H1 (cell line): Measurements from ENCODE around the gene SAFB2. TPM values are rescaled to one million over a fixed set of nuclear protein-coding genes. Genes with fewer than 3 reads are reported as not detected.
A peak's percentile ranks its signal among the peaks of the same experiment; 100 is the strongest.

Source experiments
- CTCF ChIA-PET: fragments of 300-600 bp; sonication (Branson Sonifier 250); formaldehyde crosslinking; loops from one replicate; lab custom pipeline; 2021; ENCODE audit not compliant: partially characterized antibody; lab: Charles Lee
- POLR2A ChIA-PET: fragments of 300-600 bp; sonication (Branson Sonifier 250); formaldehyde crosslinking; loops from one replicate; lab custom pipeline; 2021; ENCODE audit warnings: inconsistent platforms; ENCODE audit not compliant: partially characterized antibody; lab: Charles Lee
- DNase-seq, 2 experiments: peaks; one replicate each; pipeline versions ENCODE4 v3.0.0 to v3.0.0-alpha.2; 2010 to 2022; ENCODE audit warnings: low spot score in 2 of 2, low read depth in 1 of 2, mixed read lengths in 1 of 2
- FAIRE-seq: peaks from 2 replicates; lab custom pipeline; 2011; peaks lifted over from hg19 to GRCh38; lab: Jason Lieb, UNC
- H2AFZ ChIP-seq: 2 replicates; pipeline ENCODE4 v1.8.1; 2012; ENCODE audit warnings: low read length, inconsistent platforms
- H2AK5ac ChIP-seq: 2 replicates; pipeline ENCODE4 v1.6.1; 2013; ENCODE audit warnings: low read depth, low read length
- H2BK120ac ChIP-seq: replicated peaks from 2 replicates; pipeline ENCODE3; 2013; ENCODE audit warnings: low read depth, low read length, inconsistent platforms
- H2BK12ac ChIP-seq: 2 replicates; pipeline ENCODE4 v1.6.1; 2013; ENCODE audit warnings: low read depth, low read length
- H2BK15ac ChIP-seq: 2 replicates; pipeline ENCODE4 v1.6.1; 2013; ENCODE audit warnings: low read length
- H2BK20ac ChIP-seq: 2 replicates; pipeline ENCODE4 v1.6.1; 2013; ENCODE audit warnings: low read length
- H2BK5ac ChIP-seq: 2 replicates; pipeline ENCODE4 v1.6.1; 2013; ENCODE audit warnings: low read depth, low read length
- H3K14ac ChIP-seq: 2 replicates; pipeline ENCODE4 v1.6.1; 2013; ENCODE audit warnings: inconsistent platforms; ENCODE audit not compliant: insufficient read length
- H3K18ac ChIP-seq: 2 replicates; pipeline ENCODE4 v1.6.1; 2013; ENCODE audit warnings: low read length; ENCODE audit errors: extremely low read depth
- H3K23ac ChIP-seq: 2 replicates; pipeline ENCODE4 v1.6.1; 2013; ENCODE audit warnings: inconsistent platforms; ENCODE audit not compliant: insufficient read length
- H3K23me2 ChIP-seq: 2 replicates; pipeline ENCODE4 v1.6.1; 2013; ENCODE audit warnings: low read depth, low read length
- H3K27ac ChIP-seq: 2 replicates; pipeline ENCODE4 v1.6.1; 2011; ENCODE audit warnings: low read depth, low read length, inconsistent platforms
- H3K27me3 ChIP-seq, 4 experiments: replicated peaks in 1 of 4; 1 replicate in 1 of 4; 2 replicates in 3 of 4; pipeline versions ENCODE4 v1.6.1 to v1.8.1; 2011 to 2013; ENCODE audit warnings: low read length in 3 of 4, mild to moderate bottlenecking in 3 of 4, inconsistent platforms in 2 of 4, mixed read lengths in 2 of 4, moderate library complexity in 1 of 4; ENCODE audit not compliant: control insufficient read depth in 3 of 4, insufficient read depth in 3 of 4; ENCODE audit errors: extremely low read depth in 1 of 4
- H3K36me3 ChIP-seq, 4 experiments: 2 replicates each; pipeline versions ENCODE4 v1.6.1 to v1.8.1; 2011 to 2013; ENCODE audit warnings: mild to moderate bottlenecking in 4 of 4, low read length in 3 of 4, moderate library complexity in 2 of 4, control low read depth in 1 of 4, inconsistent platforms in 1 of 4; ENCODE audit not compliant: insufficient read depth in 4 of 4, control insufficient read depth in 2 of 4
- H3K4ac ChIP-seq: replicated peaks from 2 replicates; pipeline ENCODE3; 2013; ENCODE audit warnings: low read length, low read depth, mixed read lengths, inconsistent platforms; ENCODE audit not compliant: insufficient read length
- H3K4me1 ChIP-seq, 4 experiments: replicated peaks in 1 of 4; 1 replicate in 1 of 4; 2 replicates in 3 of 4; pipeline versions ENCODE4 v1.6.1 to v1.8.1; 2011 to 2013; ENCODE audit warnings: low read length in 3 of 4, inconsistent platforms in 2 of 4, mixed read lengths in 1 of 4; ENCODE audit not compliant: insufficient read depth in 4 of 4, control insufficient read depth in 3 of 4
- H3K4me2 ChIP-seq, 2 experiments: 2 replicates each; pipeline versions ENCODE4 v1.6.1 to v1.8.1; 2011 to 2013; ENCODE audit warnings: low read depth in 2 of 2, low read length in 2 of 2, control low read depth in 1 of 2, inconsistent platforms in 1 of 2, mild to moderate bottlenecking in 1 of 2; ENCODE audit not compliant: insufficient read depth in 1 of 2
- H3K4me3 ChIP-seq, 4 experiments: fragments of 200-600, 300-600 bp in 1 of 4; sonication (generic), shearing (Covaris generic), sonication (Bioruptor Twin) in 1 of 4; 2 replicates each; pipeline versions ENCODE4 v1.5.1 to v1.8.1; 2011 to 2016; ENCODE audit warnings: low read length in 4 of 4, low read depth in 3 of 4, control low read depth in 2 of 4, inconsistent platforms in 2 of 4, mild to moderate bottlenecking in 2 of 4, mixed read lengths in 1 of 4, moderate library complexity in 1 of 4; ENCODE audit not compliant: insufficient read depth in 2 of 4; ENCODE audit errors: extremely low read depth in 1 of 4
- H3K56ac ChIP-seq: replicated peaks from 2 replicates; pipeline ENCODE3; 2013; ENCODE audit warnings: low read depth, mild to moderate bottlenecking, mixed read lengths, low read length, inconsistent platforms; ENCODE audit not compliant: insufficient read length
- H3K79me1 ChIP-seq: 2 replicates; pipeline ENCODE4 v1.6.1; 2013; ENCODE audit warnings: low read depth, low read length, control low read depth
- H3K79me2 ChIP-seq, 2 experiments: 2 replicates each; pipeline versions ENCODE4 v1.6.1 to v1.8.1; 2012 to 2013; ENCODE audit warnings: low read length in 2 of 2, mild to moderate bottlenecking in 2 of 2, inconsistent platforms in 1 of 2; ENCODE audit not compliant: insufficient read depth in 2 of 2, control insufficient read depth in 1 of 2
- H3K9ac ChIP-seq, 4 experiments: replicated peaks in 1 of 4; 1 replicate in 1 of 4; 2 replicates in 3 of 4; pipeline versions ENCODE4 v1.6.1 to v1.8.1; 2011 to 2013; ENCODE audit warnings: low read depth in 3 of 4, low read length in 3 of 4, control low read depth in 2 of 4, mild to moderate bottlenecking in 2 of 4, moderate library complexity in 2 of 4, inconsistent platforms in 1 of 4; ENCODE audit errors: extremely low read depth in 1 of 4
- H3K9me3 ChIP-seq, 2 experiments: 2 replicates each; pipeline versions ENCODE4 v1.6.1 to v1.8.1; 2012 to 2013; ENCODE audit warnings: mild to moderate bottlenecking in 2 of 2, moderate library complexity in 2 of 2, control low read depth in 1 of 2, inconsistent platforms in 1 of 2, low read depth in 1 of 2, low read length in 1 of 2, mixed read lengths in 1 of 2; ENCODE audit not compliant: insufficient read depth in 2 of 2
- H4K20me1 ChIP-seq, 2 experiments: replicated peaks in 1 of 2; 2 replicates each; pipeline versions ENCODE3 to v1.8.1; 2011 to 2013; ENCODE audit warnings: inconsistent platforms in 2 of 2, low read length in 2 of 2, mild to moderate bottlenecking in 1 of 2; ENCODE audit not compliant: insufficient read depth in 2 of 2, control insufficient read depth in 1 of 2
- H4K5ac ChIP-seq: 2 replicates; pipeline ENCODE4 v1.6.1; 2013; ENCODE audit warnings: low read length, low read depth, mixed read lengths, inconsistent platforms; ENCODE audit not compliant: insufficient read length
- H4K8ac ChIP-seq: 2 replicates; pipeline ENCODE4 v1.8.0; 2013; ENCODE audit warnings: mild to moderate bottlenecking, moderate library complexity, low read length, inconsistent platforms; ENCODE audit not compliant: insufficient read depth; ENCODE audit errors: extremely low read depth
- H4K91ac ChIP-seq: replicated peaks from 2 replicates; pipeline ENCODE3; 2013; ENCODE audit warnings: low read length, mixed read lengths, inconsistent platforms; ENCODE audit not compliant: insufficient read length
- ATF3 ChIP-seq: IDR thresholded peaks from 2 replicates; pipeline ENCODE4 v1.6.1; 2011; ENCODE audit warnings: low read depth, mild to moderate bottlenecking, low read length; ENCODE audit not compliant: insufficient read depth
- CEBPB ChIP-seq: IDR thresholded peaks from 2 replicates; pipeline ENCODE4 v1.6.1; 2012; ENCODE audit warnings: low read depth, low read length
- CTCF ChIP-seq, 3 experiments: IDR thresholded peaks; 1 replicate in 2 of 3; 2 replicates in 1 of 3; pipeline versions ENCODE4 v1.5.1 to v1.6.1; 2011; ENCODE audit warnings: low read length in 3 of 3, mild to moderate bottlenecking in 3 of 3, inconsistent platforms in 2 of 3, low read depth in 1 of 3, moderate library complexity in 1 of 3; ENCODE audit not compliant: insufficient read depth in 1 of 3; ENCODE audit errors: control extremely low read depth in 1 of 3
- GTF2F1 ChIP-seq: IDR thresholded peaks from 2 replicates; pipeline ENCODE4 v1.6.1; 2012; ENCODE audit warnings: low read depth, low read length, improper control_type of control experiment, borderline replicate concordance
- HDAC2 ChIP-seq, 2 experiments: fragments of 300-600 bp in 1 of 2; sonication (generic) in 1 of 2; IDR thresholded peaks; 2 replicates each; pipeline ENCODE4 v1.6.1; 2011 to 2012; ENCODE audit warnings: low read depth in 2 of 2, low read length in 2 of 2, mild to moderate bottlenecking in 2 of 2, moderate library complexity in 2 of 2, borderline replicate concordance in 1 of 2, inconsistent platforms in 1 of 2
- MAFK ChIP-seq: IDR thresholded peaks from 2 replicates; pipeline ENCODE4 v1.6.1; 2012; ENCODE audit warnings: low read depth, mild to moderate bottlenecking, improper control_type of control experiment, low read length
- POU5F1 ChIP-seq: IDR thresholded peaks from 2 replicates; pipeline ENCODE4 v1.6.1; 2011; ENCODE audit warnings: low read depth, mild to moderate bottlenecking, low read length, moderate library complexity
- SP2 ChIP-seq: IDR thresholded peaks from 2 replicates; pipeline ENCODE4 v1.6.1; 2012; ENCODE audit warnings: mild to moderate bottlenecking, low read length, inconsistent platforms
- WGBS, 2 experiments: shearing (Covaris generic) in 1 of 2; methylation state at CpG; one replicate each; pipeline versions ENCODE4 v1.1.6 to v1.1.7; 2013 to 2015; ENCODE audit warnings: low lambda C conversion rate in 2 of 2, mixed read lengths in 2 of 2, inconsistent platforms in 1 of 2, low coverage in 1 of 2, missing lambda C conversion rate in 1 of 2; ENCODE audit not compliant: insufficient replicate concordance in 2 of 2, insufficient coverage in 1 of 2, insufficient read length in 1 of 2; ENCODE audit errors: extremely low coverage in 1 of 2, missing lambda C conversion rate in 1 of 2; 5-methylcytosine and 5-hydroxymethylcytosine counted together
- polyA plus RNA-seq, 7 experiments: library from polyadenylated mRNA; depleted of rRNA in 3 of 7; stranded (reverse) in 5 of 7; unstranded in 2 of 7; fragments of >200 nt in 5 of 7; fragments of 200-250 nt in 2 of 7; gene quantifications; 1 replicate in 5 of 7; 2 replicates in 1 of 7; 4 replicates in 1 of 7; pipeline versions ENCODE4 v1.2.1 to v1.2.3, GENCODE V29; 2011 to 2013; ENCODE audit warnings: missing spikeins in 2 of 7, mixed read lengths in 2 of 7
- total RNA-seq: library from RNA; stranded (reverse); fragmentation: NEBNext Ultra II Directional; extraction: Animal tissue kit (Norgen Biotek cat#: 25700); gene quantifications from 2 replicates; pipeline ENCODE4 v1.2.1, GENCODE V29; 2021

SAFB2 gene
- total and polyA plus RNA-seq, 2 of the 8 experiments (the other 6 are each of a cell fraction or from before 2014, with no cell fraction given) = 14.8 to 63.8 TPM

DNA sequence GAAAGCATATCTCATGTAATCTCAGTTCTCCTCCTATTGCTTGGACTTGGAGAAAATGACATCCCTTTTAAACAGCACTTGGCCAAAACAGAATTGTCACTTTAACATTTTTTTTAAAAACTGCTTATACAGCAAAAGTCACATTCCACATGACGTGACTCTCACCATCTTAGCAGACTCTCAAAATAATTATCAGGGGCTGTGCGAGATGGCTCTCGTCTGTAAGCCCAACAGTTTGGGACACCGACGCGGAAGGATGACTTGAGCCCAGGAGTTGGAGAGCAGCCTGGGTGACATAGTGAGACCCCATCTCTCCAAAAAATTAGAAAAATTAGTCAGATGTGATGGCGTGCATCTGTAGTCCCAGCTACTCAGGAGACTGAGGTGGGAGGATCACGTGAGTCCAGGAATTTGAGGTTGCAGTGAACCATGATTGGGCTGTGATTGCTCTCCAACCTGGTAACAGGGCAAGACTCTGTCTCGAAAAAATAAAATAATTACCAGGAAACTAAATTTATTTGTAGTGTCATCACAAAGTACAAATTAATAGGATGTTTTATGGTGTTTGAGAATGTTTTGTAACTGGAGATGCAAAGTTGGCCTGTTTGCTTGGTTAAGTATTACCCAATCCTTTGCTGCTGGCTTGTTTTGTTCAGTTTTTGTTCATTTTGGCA, 9.1 kb upstream of the SAFB2 start:
- H3K27ac ChIP-seq = no peak overlapping the region
- no peak overlapping the region for H2BK120ac ChIP-seq
- no peaks in the 10 kb centered on the region for H3K9me3 ChIP-seq
- CTCF ChIA-PET = no interaction called here
- H2AK5ac ChIP-seq = no peak overlapping the region
- no peaks in the 10 kb centered on the region; a peak in 1 of 7 replicates for H3K4me1 ChIP-seq
- no peak overlapping the region for H4K8ac ChIP-seq
- no peak overlapping the region for H2BK20ac ChIP-seq
- H2BK15ac ChIP-seq = no peak overlapping the region
- peak; percentile 57; the same call in 1 of the 2 replicates for TF ChIP-seq MAFK
- no peak for TF ChIP-seq HDAC2 (IDR thresholded peaks at IDR 0.05; ENCODE audit: borderline replicate concordance in 1 of 2, low read depth in 2 of 2, low read length in 2 of 2)
- no peak for TF ChIP-seq POU5F1
- TF ChIP-seq CEBPB = no peak
- TF ChIP-seq CTCF (IDR thresholded peaks at IDR 0.05; ENCODE audit: control extremely low read depth in 1 of 3, insufficient read depth in 1 of 3, low read depth in 1 of 3, low read length in 3 of 3) = no peak
- TF ChIP-seq SP2 = no peak
- no peak for TF ChIP-seq ATF3
- no peak for TF ChIP-seq GTF2F1
- H4K20me1 ChIP-seq = peaks cover 31 to 39% of the 10 kb centered on the region in 2 experiments
- no peak overlapping the region for H3K9ac ChIP-seq
- H3K79me2 ChIP-seq = peaks cover 42 to 97% of the 10 kb centered on the region in 2 experiments
- no peak for DNase-seq
- no peak overlapping the region for H3K4me3 ChIP-seq
- H3K36me3 ChIP-seq = peaks cover 9 to 30% (median 20%) of the 10 kb centered on the region in 4 experiments; a peak in 7 of 8 replicates
- H3K4me2 ChIP-seq = no peak overlapping the region
- H3K27me3 ChIP-seq = no peaks in the 10 kb centered on the region
- no peak overlapping the region for H4K5ac ChIP-seq
- H3K23me2 ChIP-seq = no peaks in the 10 kb centered on the region
- H2AFZ ChIP-seq = no peak overlapping the region
- no peak overlapping the region for H3K14ac ChIP-seq
- H3K18ac ChIP-seq = no peak overlapping the region
- POLR2A ChIA-PET = interaction anchor here (2.2 kb wide), 1 partner anchor 9 kb away, joined by 10 read pairs; the partner anchor contains the start of genes SAFB and SAFB2
- no peak overlapping the region for H2BK12ac ChIP-seq
- no peak overlapping the region for H4K91ac ChIP-seq
- H3K23ac ChIP-seq = no peak overlapping the region
- H2BK5ac ChIP-seq = no peak overlapping the region; the same call in 1 of the 2 replicates
- FAIRE-seq = no peak
- H3K4ac ChIP-seq = no peak overlapping the region
- H3K79me1 ChIP-seq = peaks cover 15% of the 10 kb centered on the region
- no peak overlapping the region for H3K56ac ChIP-seq
- WGBS, 2 experiments = 92% methylated on average over 9 of the region's 9 CpGs; no CpG with 5 or more reads in 1 of the 2 experiments
